H1 (cell line): ENCODE data around the gene NSFL1C. TPM values are rescaled to one million over a fixed set of nuclear protein-coding genes. Genes with fewer than 3 reads are reported as not detected.

Experiments
- BRCA1 ChIP-seq: IDR thresholded peaks from 2 replicates; pipeline ENCODE4 v1.6.1; 2012; ENCODE audit warnings: low read depth, low read length, improper control_type of control experiment
- CBX5 ChIP-seq: fragments of 300-800, 300-1000 bp; sonication (generic); IDR thresholded peaks from 2 replicates; pipeline ENCODE4 v1.7.1; 2016; ENCODE audit warnings: antibody characterized with exemption, low read length, low read depth
- FOSL1 ChIP-seq: IDR thresholded peaks from 2 replicates; pipeline ENCODE4 v1.6.1; 2011; ENCODE audit warnings: mild to moderate bottlenecking, low read depth, low read length, moderate library complexity; ENCODE audit not compliant: insufficient read depth
- HDAC2 ChIP-seq, 2 experiments: fragments of 300-600 bp in 1 of 2; sonication (generic) in 1 of 2; IDR thresholded peaks; 2 replicates each; pipeline ENCODE4 v1.6.1; 2011 to 2012; ENCODE audit warnings: low read depth in 2 of 2, low read length in 2 of 2, mild to moderate bottlenecking in 2 of 2, moderate library complexity in 2 of 2, borderline replicate concordance in 1 of 2, inconsistent platforms in 1 of 2
- JUN ChIP-seq: IDR thresholded peaks from 2 replicates; pipeline ENCODE4 v1.6.1; 2011; ENCODE audit warnings: low read depth, mild to moderate bottlenecking, improper control_type of control experiment, low read length
- PHF8 ChIP-seq: fragments of 200-600 bp; sonication (generic); conservative IDR thresholded peaks from 2 replicates; pipeline ENCODE4 v1.7.1; 2012; ENCODE audit warnings: low read depth, mild to moderate bottlenecking, inconsistent platforms, low read length, moderate library complexity
- RFX5 ChIP-seq: IDR thresholded peaks from 2 replicates; pipeline ENCODE4 v1.6.1; 2011; ENCODE audit warnings: low read depth, low read length, improper control_type of control experiment, borderline replicate concordance
- SIRT6 ChIP-seq: IDR thresholded peaks from one replicate; pipeline ENCODE4 v1.7.1; 2012; ENCODE audit warnings: low read length, inconsistent platforms
- TAF7 ChIP-seq: optimal IDR thresholded peaks from 2 replicates; pipeline ENCODE3; 2011; ENCODE audit warnings: low read depth, mild to moderate bottlenecking, inconsistent platforms, low read length, moderate library complexity, borderline replicate concordance
- TBP ChIP-seq: IDR thresholded peaks from 2 replicates; pipeline ENCODE4 v1.6.1; 2011; ENCODE audit warnings: low read depth, low read length, improper control_type of control experiment
- polyA plus RNA-seq, 7 experiments: library from polyadenylated mRNA; depleted of rRNA in 3 of 7; stranded (reverse) in 5 of 7; unstranded in 2 of 7; fragments of >200 nt in 5 of 7; fragments of 200-250 nt in 2 of 7; gene quantifications; 1 replicate in 5 of 7; 2 replicates in 1 of 7; 4 replicates in 1 of 7; pipeline versions ENCODE4 v1.2.1 to v1.2.3, GENCODE V29; 2011 to 2013; ENCODE audit warnings: missing spikeins in 2 of 7, mixed read lengths in 2 of 7
- total RNA-seq: library from RNA; stranded (reverse); fragmentation: NEBNext Ultra II Directional; extraction: Animal tissue kit (Norgen Biotek cat#: 25700); gene quantifications from 2 replicates; pipeline ENCODE4 v1.2.1, GENCODE V29; 2021
- TF ChIP-seq, protein P1 (sequence below): IDR thresholded peaks from 2 replicates; pipeline ENCODE4 v1.6.1; 2012; ENCODE audit warnings: low read length, inconsistent platforms

NSFL1C gene
- total and polyA plus RNA-seq, 2 of the 8 experiments (the other 6 are each of a cell fraction or from before 2014, with no cell fraction given), result 21.6 to 98.0 TPM

- TF ChIP-seq TBP (0 out of 2 replicates have a peak, but pooled peaks have one; percentile 16), JUN (no peak), BRCA1 (no peak), SIRT6 (no peak), HDAC2 (IDR thresholded peaks at IDR 0.05; ENCODE audit: borderline replicate concordance in 1 of 2, low read depth in 2 of 2, low read length in 2 of 2) (no peak; a peak in 2 of 4 replicates), TAF7 (no peak), CBX5 (no peak), FOSL1 (no peak), RFX5 (no peak), PHF8 (peak; percentile 57)
- TF ChIP-seq, protein P1, sequence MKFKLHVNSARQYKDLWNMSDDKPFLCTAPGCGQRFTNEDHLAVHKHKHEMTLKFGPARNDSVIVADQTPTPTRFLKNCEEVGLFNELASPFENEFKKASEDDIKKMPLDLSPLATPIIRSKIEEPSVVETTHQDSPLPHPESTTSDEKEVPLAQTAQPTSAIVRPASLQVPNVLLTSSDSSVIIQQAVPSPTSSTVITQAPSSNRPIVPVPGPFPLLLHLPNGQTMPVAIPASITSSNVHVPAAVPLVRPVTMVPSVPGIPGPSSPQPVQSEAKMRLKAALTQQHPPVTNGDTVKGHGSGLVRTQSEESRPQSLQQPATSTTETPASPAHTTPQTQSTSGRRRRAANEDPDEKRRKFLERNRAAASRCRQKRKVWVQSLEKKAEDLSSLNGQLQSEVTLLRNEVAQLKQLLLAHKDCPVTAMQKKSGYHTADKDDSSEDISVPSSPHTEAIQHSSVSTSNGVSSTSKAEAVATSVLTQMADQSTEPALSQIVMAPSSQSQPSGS, result no peak
These were observed 73.7 kb downstream of the NSFL1C start, which contains the start of gene FKBP1A (continued) for GRCh38 chr20:1392693-1393506.
